AG09319 (cell line): ENCODE results near the gene PHKA2.
"Not testable (repeated sequence)": the region's sequence is repeated elsewhere in the genome, so short reads cannot be mapped to it uniquely, and the experiment has no call there.

Experiments
- DNase-seq: peaks from one replicate; pipeline ENCODE4 v3.0.0-alpha.2; 2010; ENCODE audit warnings: low read depth; ENCODE audit errors: extremely low read depth
- CTCF ChIP-seq: IDR thresholded peaks from 2 replicates; pipeline ENCODE4 v1.5.1; 2011; ENCODE audit warnings: low read depth, mild to moderate bottlenecking, inconsistent platforms, low read length, moderate library complexity

The PHKA2 gene

GRCh38 chrX:18871970-18872369, 111.9 kb downstream of the PHKA2 start:
- TF ChIP-seq CTCF = no peak
- no peak for DNase-seq

GRCh38 chrX:18871161-18871890, 112.6 kb downstream of the PHKA2 start:
- no peak for TF ChIP-seq CTCF
- DNase-seq = no peak

- DNase-seq = no peak
- TF ChIP-seq CTCF = no peak
These were observed 119.5 kb downstream of the PHKA2 start for GRCh38 chrX:18864390-18864920.

GRCh38 chrX:18861511-18861910, 122.4 kb downstream of the PHKA2 start:
- no peak for DNase-seq
- no peak for TF ChIP-seq CTCF

GRCh38 chrX:18856645-18856997, 127.3 kb downstream of the PHKA2 start:
- TF ChIP-seq CTCF = no peak
- DNase-seq = no peak

- DNase-seq = no peak
- TF ChIP-seq CTCF = no peak
These were observed 127.8 kb downstream of the PHKA2 start for GRCh38 chrX:18855919-18856644.

GRCh38 chrX:18847901-18848300, 136.0 kb downstream of the PHKA2 start:
- not testable (repeated sequence) for DNase-seq
